ENCODE data around the gene SLX4IP.
A peak's percentile ranks its signal among the peaks of the same experiment; 100 is the strongest.
"Not testable (repeated sequence)": the region's sequence is repeated elsewhere in the genome, so short reads cannot be mapped to it uniquely, and the experiment has no call there.

Gene SLX4IP

DNA sequence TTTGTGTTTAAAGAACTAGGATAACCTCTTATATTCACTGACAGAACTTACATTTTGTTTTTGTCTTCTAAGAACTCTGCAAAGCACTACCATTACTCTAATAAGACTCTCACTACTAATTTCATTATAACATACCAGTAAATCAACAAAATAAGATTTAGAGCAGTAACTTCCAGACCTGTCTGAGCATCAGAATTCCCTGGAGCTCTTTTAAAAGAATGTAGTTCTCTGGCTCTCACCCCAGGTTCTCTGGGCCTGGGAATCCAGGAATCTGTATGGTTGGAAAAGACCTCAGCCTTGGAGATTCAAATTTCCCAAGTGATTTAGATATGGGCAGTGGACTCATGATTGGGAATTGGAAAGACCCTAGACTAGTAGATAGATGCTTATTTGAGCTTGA lies 149.3 kb downstream of the SLX4IP start:
- TF ChIP-seq, protein P1, sequence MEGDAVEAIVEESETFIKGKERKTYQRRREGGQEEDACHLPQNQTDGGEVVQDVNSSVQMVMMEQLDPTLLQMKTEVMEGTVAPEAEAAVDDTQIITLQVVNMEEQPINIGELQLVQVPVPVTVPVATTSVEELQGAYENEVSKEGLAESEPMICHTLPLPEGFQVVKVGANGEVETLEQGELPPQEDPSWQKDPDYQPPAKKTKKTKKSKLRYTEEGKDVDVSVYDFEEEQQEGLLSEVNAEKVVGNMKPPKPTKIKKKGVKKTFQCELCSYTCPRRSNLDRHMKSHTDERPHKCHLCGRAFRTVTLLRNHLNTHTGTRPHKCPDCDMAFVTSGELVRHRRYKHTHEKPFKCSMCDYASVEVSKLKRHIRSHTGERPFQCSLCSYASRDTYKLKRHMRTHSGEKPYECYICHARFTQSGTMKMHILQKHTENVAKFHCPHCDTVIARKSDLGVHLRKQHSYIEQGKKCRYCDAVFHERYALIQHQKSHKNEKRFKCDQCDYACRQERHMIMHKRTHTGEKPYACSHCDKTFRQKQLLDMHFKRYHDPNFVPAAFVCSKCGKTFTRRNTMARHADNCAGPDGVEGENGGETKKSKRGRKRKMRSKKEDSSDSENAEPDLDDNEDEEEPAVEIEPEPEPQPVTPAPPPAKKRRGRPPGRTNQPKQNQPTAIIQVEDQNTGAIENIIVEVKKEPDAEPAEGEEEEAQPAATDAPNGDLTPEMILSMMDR (IDR thresholded peaks at IDR 0.05) = no peak
- H3K4me3 ChIP-seq = no peak overlapping the region
- no peak for DNase-seq (ENCODE audit: low spot score)
- no peak overlapping the region for H3K27ac ChIP-seq

DNA sequence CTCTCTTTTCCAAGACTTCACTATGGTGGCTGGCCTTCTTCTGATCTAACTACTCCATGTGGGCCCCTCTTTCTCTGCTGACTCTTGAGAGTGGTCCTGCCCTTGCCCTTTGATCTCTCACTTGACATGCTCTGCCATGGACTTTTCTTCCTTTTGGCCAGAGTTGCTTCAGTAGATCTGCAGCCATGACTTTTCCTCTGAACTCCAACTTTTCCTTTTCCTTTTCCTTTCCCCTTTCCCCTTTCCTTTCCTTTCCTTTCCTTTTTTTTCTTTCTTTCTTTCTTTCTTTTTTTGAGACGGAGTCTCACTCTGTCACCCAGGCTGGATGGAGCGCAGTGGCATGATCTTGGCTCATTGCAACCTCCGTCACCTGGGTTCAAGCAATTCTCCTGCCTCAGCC lies 150.2 kb downstream of the SLX4IP start:
- Histone ChIP-seq H3K4me3 (no peak overlapping the region), H3K27ac (no peak overlapping the region)
- TF ChIP-seq, protein P1 (IDR thresholded peaks at IDR 0.05) = no peak
- no peak for DNase-seq (ENCODE audit: low spot score)

GRCh38 chr20:10586296-10586695 lies 151.2 kb downstream of the SLX4IP start:
- Histone ChIP-seq H3K4me3 (peak overlapping the region; percentile 9), H3K27ac (no peak overlapping the region)
- DNase-seq (ENCODE audit: low spot score) = no peak
- TF ChIP-seq, protein P1 (IDR thresholded peaks at IDR 0.05) = no peak

DNA sequence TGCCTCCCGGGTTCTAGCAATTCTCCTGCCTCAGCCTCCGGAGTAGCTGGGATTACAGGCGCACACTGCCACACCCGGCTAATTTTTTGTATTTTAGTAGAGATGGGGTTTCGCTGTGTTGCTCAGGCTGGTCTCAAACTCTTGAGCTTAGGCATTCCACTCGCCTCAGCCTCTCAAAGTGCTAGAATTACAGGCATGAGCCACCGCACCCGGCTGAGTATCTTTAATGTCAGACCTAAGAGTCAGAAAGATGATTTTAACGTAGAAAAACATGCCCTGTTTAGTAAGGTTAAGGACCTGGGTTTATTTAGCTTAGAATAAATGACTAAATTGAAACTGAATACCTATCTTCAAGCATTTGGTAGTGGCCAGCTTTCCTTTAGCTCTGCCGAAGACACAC lies 155.3 kb downstream of the SLX4IP start:
- peak overlapping the region; percentile 80 to 91 for H3K27ac ChIP-seq
- not testable (repeated sequence) for H3K4me3 ChIP-seq

GRCh38 chr20:10590950-10591671 lies 156.0 kb downstream of the SLX4IP start:
- TF ChIP-seq, protein P1 (IDR thresholded peaks at IDR 0.05) = no peak
- peak overlapping the region; percentile 80 to 91 for H3K27ac ChIP-seq

More for the DNA sequence above, 155.3 kb downstream of the SLX4IP start:
- not testable (repeated sequence) for DNase-seq (ENCODE audit: low spot score)

DNA sequence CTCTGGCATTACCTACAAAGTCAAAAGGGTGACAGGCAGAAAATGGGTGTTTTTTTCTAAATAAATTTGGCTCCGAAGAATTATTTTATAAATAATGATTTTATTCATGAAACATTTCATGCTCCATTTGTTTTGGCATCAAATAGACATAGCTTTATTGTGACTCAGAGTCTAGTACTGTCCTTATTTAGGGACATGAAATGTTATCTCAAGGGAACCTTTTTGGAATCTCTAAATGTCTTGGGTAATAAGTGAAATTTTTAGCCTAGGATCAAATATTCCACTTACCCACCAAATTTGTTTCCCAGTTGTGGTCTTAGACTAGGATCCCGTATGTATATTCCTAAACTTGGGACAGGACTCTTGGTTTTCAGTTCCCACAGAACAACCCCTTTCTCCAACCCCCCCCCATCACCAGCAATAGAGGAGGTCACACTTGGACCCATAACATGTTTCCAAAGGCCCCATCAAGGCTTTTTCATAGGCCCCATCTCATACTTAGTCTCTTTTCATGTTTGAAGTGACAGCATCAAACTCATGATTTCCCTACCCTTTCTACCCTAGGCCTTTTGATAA lies 156.9 kb downstream of the SLX4IP start:
- no peak for DNase-seq (ENCODE audit: low spot score)
- Histone ChIP-seq H3K4me3 (no peak overlapping the region), H3K27ac (peak overlapping the region; percentile 80 to 91)
- TF ChIP-seq, protein P1 (IDR thresholded peaks at IDR 0.05) = no peak

More at GRCh38 chr20:10590950-10591671, 156.0 kb downstream of the SLX4IP start:
- H3K4me3 ChIP-seq = no peak overlapping the region
- no peak for DNase-seq (ENCODE audit: low spot score)

- Histone ChIP-seq H3K4me3 (no peak overlapping the region), H3K27ac (peak overlapping the region; percentile 72 to 80)
- TF ChIP-seq, protein P1 (IDR thresholded peaks at IDR 0.05) = no peak
- no peak for DNase-seq (ENCODE audit: low spot score)
These were observed 159.3 kb downstream of the SLX4IP start for GRCh38 chr20:10594296-10594868.
